Cardiac muscle cell (in vitro differentiated cells and primary cell): Measurements from ENCODE around the gene COQ3. TPM values are rescaled to one million over a fixed set of nuclear protein-coding genes. Genes with fewer than 3 reads are reported as not detected.
"Not testable (repeated sequence)": the region's sequence is repeated elsewhere in the genome, so short reads cannot be mapped to it uniquely, and the experiment has no call there.

Source experiments
- DNase-seq, 2 donors: peaks; one replicate each; pipeline versions ENCODE4 v3.0.0 to v3.0.0-alpha.2; 2010 to 2017; ENCODE audit warnings: low read depth in 1 of 2, low spot score in 1 of 2
- H3K27ac ChIP-seq: fragments of 200-600 bp; sonication (generic); 2 replicates; pipeline ENCODE4 v1.5.1; 2016
- H3K27me3 ChIP-seq: fragments of 200-600 bp; sonication (generic); 2 replicates; pipeline ENCODE4 v1.6.0; 2016; ENCODE audit warnings: control low read depth
- H3K36me3 ChIP-seq: fragments of 200-600 bp; sonication (generic); 2 replicates; pipeline ENCODE4 v1.5.1; 2016; ENCODE audit warnings: control low read depth
- H3K4me1 ChIP-seq: fragments of 200-600 bp; sonication (generic); 2 replicates; pipeline ENCODE4 v1.8.1; 2017; ENCODE audit warnings: low read depth, mild to moderate bottlenecking, mixed run types
- H3K4me3 ChIP-seq: fragments of 200-600 bp; sonication (generic); 2 replicates; pipeline ENCODE4 v1.5.1; 2016; ENCODE audit warnings: mild to moderate bottlenecking
- H3K9me3 ChIP-seq: fragments of 200-600 bp; sonication (generic); 2 replicates; pipeline ENCODE4 v1.5.1; 2017; ENCODE audit warnings: low read depth, mild to moderate bottlenecking, control low read depth
- CTCF ChIP-seq: IDR thresholded peaks from 2 replicates; pipeline ENCODE4 v1.5.1; 2012; ENCODE audit warnings: low read depth, mild to moderate bottlenecking, low read length
- polyA plus RNA-seq: library from polyadenylated mRNA; unstranded; fragments of >200 nt; fragmentation: Nextera tagmentation; extraction: Ambion mirVana; gene quantifications from 2 replicates; pipeline ENCODE4 v1.2.1, GENCODE V29; 2016
- total RNA-seq: library from RNA; depleted of rRNA; stranded (reverse); fragments of >200 nt; gene quantifications from 2 replicates; pipeline ENCODE4 v1.2.3, GENCODE V29; 2016

Gene COQ3
- total and polyA plus RNA-seq, 2 experiments from 2014 or later = 5.1 to 15.4 TPM

GRCh38 chr6:99341862-99342455, 52.0 kb downstream of the COQ3 start:
- TF ChIP-seq CTCF = no peak
- H3K36me3 ChIP-seq = no peaks in the 10 kb centered on the region
- H3K27me3 ChIP-seq = no peaks in the 10 kb centered on the region
- H3K27ac ChIP-seq = no peak overlapping the region
- H3K9me3 ChIP-seq = no peaks in the 10 kb centered on the region
- H3K4me1 ChIP-seq = no peaks in the 10 kb centered on the region
- no peak overlapping the region for H3K4me3 ChIP-seq
- no peak for DNase-seq

DNA sequence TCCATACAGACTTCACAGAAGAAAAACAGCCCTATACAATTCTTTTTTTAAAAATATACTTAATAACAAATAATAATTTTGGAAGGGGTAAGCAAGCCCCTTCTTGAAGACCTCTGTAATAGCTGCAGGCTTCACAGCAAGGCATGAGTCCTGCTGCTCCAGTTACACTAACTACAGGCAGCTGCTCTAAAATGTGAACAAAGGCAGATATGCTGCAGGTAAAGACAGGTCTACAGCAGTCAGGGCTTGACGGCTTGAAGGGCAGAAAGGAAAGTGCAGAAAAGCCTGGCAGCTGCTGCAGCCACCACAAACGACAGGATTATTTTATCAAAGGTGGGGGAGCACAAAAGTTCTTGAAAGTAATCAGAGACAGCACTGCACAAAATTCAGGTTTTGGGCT, 55.8 kb downstream of the COQ3 start:
- TF ChIP-seq CTCF = no peak
- Histone ChIP-seq H3K4me3 (no peak overlapping the region), H3K27me3 (no peaks in the 10 kb centered on the region), H3K4me1 (no peaks in the 10 kb centered on the region), H3K27ac (no peak overlapping the region), H3K36me3 (no peaks in the 10 kb centered on the region), H3K9me3 (no peaks in the 10 kb centered on the region)
- DNase-seq = no peak

DNA sequence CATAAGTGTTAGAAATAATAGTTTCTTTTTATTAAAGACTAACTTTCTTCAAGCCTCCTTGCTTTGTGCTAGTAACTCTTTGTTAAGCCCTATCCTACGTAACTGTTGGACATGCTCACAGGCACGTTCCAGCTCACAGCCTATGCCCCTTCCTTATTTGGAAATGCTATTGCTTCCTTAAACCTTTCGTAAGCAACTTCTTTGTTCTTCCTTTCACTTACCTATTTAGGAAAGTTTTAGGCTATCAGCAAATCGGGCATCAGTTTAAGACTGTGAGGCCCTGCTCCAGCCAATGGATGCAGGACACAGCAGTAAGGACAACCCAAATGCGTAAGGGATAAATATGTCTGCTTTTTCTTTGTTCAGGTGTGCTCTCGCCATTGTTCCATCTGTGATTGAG, 58.7 kb downstream of the COQ3 start:
- not testable (repeated sequence) for H3K27me3 ChIP-seq, H3K4me3 ChIP-seq, DNase-seq, H3K9me3 ChIP-seq, H3K4me1 ChIP-seq, H3K36me3 ChIP-seq, H3K27ac ChIP-seq

- no peaks in the 10 kb centered on the region for H3K36me3 ChIP-seq
- peak; percentile 57 to 67 for DNase-seq
- no peaks in the 10 kb centered on the region for H3K27me3 ChIP-seq
- H3K4me3 ChIP-seq = no peak overlapping the region
- no peak overlapping the region for H3K27ac ChIP-seq
- TF ChIP-seq CTCF = peak; percentile 64
- H3K9me3 ChIP-seq = no peaks in the 10 kb centered on the region
- H3K4me1 ChIP-seq = no peaks in the 10 kb centered on the region
Measured at GRCh38 chr6:99334526-99335127, 59.4 kb downstream of the COQ3 start.

DNA sequence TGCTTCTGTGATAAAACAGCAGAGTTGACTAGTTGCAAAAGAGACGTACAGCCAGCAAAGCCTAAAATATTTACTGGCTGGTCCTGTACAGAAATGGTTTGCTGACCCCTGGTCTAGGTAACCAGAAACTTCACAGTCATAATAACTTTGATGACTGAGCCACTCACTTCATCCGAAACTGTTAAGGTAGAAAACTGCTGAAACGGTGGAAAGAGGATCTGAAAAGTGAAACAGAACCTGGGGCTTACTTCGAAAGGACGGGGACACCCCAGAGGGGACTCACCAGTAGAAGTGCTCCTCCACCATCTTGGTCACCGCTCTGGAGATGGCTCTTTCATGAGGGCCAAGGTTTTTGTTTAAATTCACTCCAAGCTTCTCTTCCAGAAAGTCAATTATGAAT, 60.9 kb downstream of the COQ3 start:
- no peak for DNase-seq
- Histone ChIP-seq H3K4me3 (no peak overlapping the region), H3K27ac (no peak overlapping the region), H3K9me3 (no peaks in the 10 kb centered on the region), H3K4me1 (no peaks in the 10 kb centered on the region), H3K27me3 (no peaks in the 10 kb centered on the region), H3K36me3 (no peaks in the 10 kb centered on the region)
- no peak for TF ChIP-seq CTCF

GRCh38 chr6:99331531-99331930, 62.5 kb downstream of the COQ3 start:
- Histone ChIP-seq H3K4me1 (no peaks in the 10 kb centered on the region), H3K9me3 (no peaks in the 10 kb centered on the region)

More at GRCh38 chr6:99331531-99331930, 62.5 kb downstream of the COQ3 start:
- Histone ChIP-seq H3K36me3 (no peaks in the 10 kb centered on the region), H3K27ac (no peak overlapping the region), H3K4me3 (no peak overlapping the region), H3K27me3 (no peaks in the 10 kb centered on the region)
- no peak for TF ChIP-seq CTCF
- no peak for DNase-seq
